H9 (cell line): ENCODE measurements around the gene DHX30. TPM values are rescaled to one million over a fixed set of nuclear protein-coding genes. Genes with fewer than 3 reads are reported as not detected.

Source experiments
- DNase-seq: peaks from one replicate; pipeline ENCODE4 v3.0.0-alpha.2; 2017
- H2AFZ ChIP-seq: one replicate; pipeline ENCODE4 v1.6.1; 2013; ENCODE audit warnings: mild to moderate bottlenecking, low read length, control low read depth, moderate library complexity
- H2AK5ac ChIP-seq: 2 replicates; pipeline ENCODE4 v1.6.1; 2013; ENCODE audit warnings: low read length, control low read depth, mixed read lengths; ENCODE audit not compliant: insufficient read length
- H2BK120ac ChIP-seq: one replicate; pipeline ENCODE4 v1.6.1; 2013; ENCODE audit warnings: low read depth, mild to moderate bottlenecking, low read length, control low read depth, inconsistent platforms; ENCODE audit not compliant: poor library complexity, severe bottlenecking
- H2BK12ac ChIP-seq: 2 replicates; pipeline ENCODE4 v1.6.1; 2013; ENCODE audit warnings: low read length, control low read depth, mixed read lengths, low read depth; ENCODE audit not compliant: insufficient read length
- H2BK15ac ChIP-seq: 2 replicates; pipeline ENCODE4 v1.6.1; 2013; ENCODE audit warnings: low read depth, low read length, control low read depth
- H2BK20ac ChIP-seq: one replicate; pipeline ENCODE4 v1.6.1; 2013; ENCODE audit warnings: low read depth, mild to moderate bottlenecking, low read length, control low read depth, inconsistent platforms; ENCODE audit not compliant: poor library complexity, severe bottlenecking
- H2BK5ac ChIP-seq: 2 replicates; pipeline ENCODE4 v1.6.1; 2013; ENCODE audit warnings: low read length, control low read depth, mixed read lengths; ENCODE audit not compliant: insufficient read length
- H3K14ac ChIP-seq: 2 replicates; pipeline ENCODE4 v1.6.1; 2013; ENCODE audit warnings: low read length, control low read depth; ENCODE audit not compliant: insufficient read depth
- H3K18ac ChIP-seq: 2 replicates; pipeline ENCODE4 v1.6.1; 2013; ENCODE audit warnings: low read depth, mild to moderate bottlenecking, mixed read lengths, low read length, control low read depth; ENCODE audit not compliant: insufficient read length
- H3K23ac ChIP-seq: 2 replicates; pipeline ENCODE4 v1.6.1; 2013; ENCODE audit warnings: low read length, control low read depth, mixed read lengths, low read depth; ENCODE audit not compliant: insufficient read length
- H3K23me2 ChIP-seq: 2 replicates; pipeline ENCODE4 v1.6.1; 2013; ENCODE audit warnings: low read depth, mild to moderate bottlenecking, mixed read lengths, low read length, control low read depth; ENCODE audit not compliant: insufficient read length, poor library complexity, severe bottlenecking
- H3K27ac ChIP-seq: 2 replicates; pipeline ENCODE4 v1.5.1; 2013; ENCODE audit warnings: low read length, control low read depth, mixed read lengths, low read depth; ENCODE audit not compliant: insufficient read length
- H3K27me3 ChIP-seq: 2 replicates; pipeline ENCODE4 v1.6.1; 2013; ENCODE audit warnings: low read length, control low read depth, inconsistent platforms; ENCODE audit not compliant: insufficient read depth
- H3K4ac ChIP-seq: 2 replicates; pipeline ENCODE4 v1.6.1; 2013; ENCODE audit warnings: low read depth, mild to moderate bottlenecking, control low read depth, inconsistent platforms, low read length, moderate library complexity
- H3K4me1 ChIP-seq: 2 replicates; pipeline ENCODE4 v1.6.1; 2013; ENCODE audit warnings: low read length, control low read depth, inconsistent platforms; ENCODE audit not compliant: insufficient read depth
- H3K4me2 ChIP-seq: 2 replicates; pipeline ENCODE4 v1.6.1; 2013; ENCODE audit warnings: low read length, control low read depth, mixed read lengths; ENCODE audit not compliant: insufficient read length, insufficient read depth
- H3K56ac ChIP-seq: 2 replicates; pipeline ENCODE4 v1.6.1; 2013; ENCODE audit warnings: low read depth, mild to moderate bottlenecking, mixed read lengths, low read length, control low read depth; ENCODE audit not compliant: insufficient read length
- H3K79me1 ChIP-seq: 2 replicates; pipeline ENCODE4 v1.6.1; 2013; ENCODE audit warnings: low read depth, mild to moderate bottlenecking, moderate library complexity, low read length, control low read depth, inconsistent platforms; ENCODE audit not compliant: insufficient read depth, poor library complexity, severe bottlenecking
- H3K79me2 ChIP-seq: 2 replicates; pipeline ENCODE4 v1.6.1; 2013; ENCODE audit warnings: low read length, control low read depth, inconsistent platforms; ENCODE audit not compliant: insufficient read depth
- H3K9ac ChIP-seq: 2 replicates; pipeline ENCODE4 v1.6.1; 2013; ENCODE audit warnings: low read length, control low read depth, mixed read lengths; ENCODE audit not compliant: insufficient read length; ENCODE audit errors: extremely low read depth
- H3K9me3 ChIP-seq: one replicate; pipeline ENCODE4 v1.6.1; 2013; ENCODE audit warnings: low read depth, low read length, inconsistent platforms; ENCODE audit not compliant: control insufficient read depth
- H3T11ph ChIP-seq: one replicate; pipeline ENCODE4 v1.6.1; 2013; ENCODE audit warnings: mild to moderate bottlenecking, low read length, control low read depth, inconsistent platforms
- H4K20me1 ChIP-seq: one replicate; pipeline ENCODE4 v1.6.1; 2013; ENCODE audit not compliant: control insufficient read depth, insufficient read length, insufficient read depth
- H4K5ac ChIP-seq: 2 replicates; pipeline ENCODE4 v1.6.1; 2013; ENCODE audit warnings: low read depth, mild to moderate bottlenecking, mixed read lengths, low read length, control low read depth; ENCODE audit not compliant: insufficient read length
- H4K8ac ChIP-seq: replicated peaks from 2 replicates; pipeline ENCODE4 v1.6.1; 2013; ENCODE audit warnings: low read length, control low read depth, mixed read lengths, low read depth; ENCODE audit not compliant: insufficient read length
- H4K91ac ChIP-seq: 2 replicates; pipeline ENCODE4 v1.6.1; 2013; ENCODE audit warnings: low read depth, mild to moderate bottlenecking, moderate library complexity, mixed read lengths, low read length, control low read depth; ENCODE audit not compliant: insufficient read length
- H3K27ac Mint-ChIP-seq, 3 experiments: 2 replicates in 2 of 3; 3 replicates in 1 of 3; pipeline ENCODE4 v1.8.0; 2020 to 2021; ENCODE audit warnings: mixed read lengths in 3 of 3, mild to moderate bottlenecking in 1 of 3, moderate library complexity in 1 of 3
- H3K27me3 Mint-ChIP-seq: 2 replicates; pipeline ENCODE4 v1.8.0; 2021; ENCODE audit warnings: low read depth, mild to moderate bottlenecking, moderate library complexity, mixed read lengths
- H3K36me3 Mint-ChIP-seq, 3 experiments: 2 replicates in 2 of 3; 3 replicates in 1 of 3; pipeline ENCODE4 v1.8.0; 2020 to 2021; ENCODE audit warnings: low read depth in 3 of 3, mixed read lengths in 3 of 3; ENCODE audit not compliant: insufficient read depth in 1 of 3
- H3K4me1 Mint-ChIP-seq, 2 experiments: 2 replicates each; pipeline ENCODE4 v1.8.0; 2020; ENCODE audit warnings: mixed read lengths in 2 of 2
- H3K4me3 Mint-ChIP-seq, 2 experiments: 2 replicates in 1 of 2; 3 replicates in 1 of 2; pipeline ENCODE4 v1.8.0; 2020 to 2021; ENCODE audit warnings: mild to moderate bottlenecking in 2 of 2, mixed read lengths in 2 of 2, moderate library complexity in 1 of 2
- H3K9me3 Mint-ChIP-seq, 2 experiments: 2 replicates in 1 of 2; 3 replicates in 1 of 2; pipeline ENCODE4 v1.8.0; 2020; ENCODE audit warnings: mild to moderate bottlenecking in 2 of 2, mixed read lengths in 2 of 2, moderate library complexity in 1 of 2
- WGBS: extraction: QIAGEN DNeasy Blood & Tissue Kit; methylation state at CpG from one replicate; pipeline ENCODE4 v1.1.7; 2013; ENCODE audit warnings: missing lambda C conversion rate, low lambda C conversion rate, mixed read lengths; ENCODE audit not compliant: insufficient read length; ENCODE audit errors: extremely low coverage; 5-methylcytosine and 5-hydroxymethylcytosine counted together
- total RNA-seq: library from RNA; stranded (reverse); gene quantifications from 2 replicates; pipeline ENCODE4 v1.2.1, GENCODE V29; 2021
- TF ChIP-seq, protein P1 (sequence below): fragments of 200-600 bp; sonication (generic); conservative IDR thresholded peaks from 3 replicates; pipeline ENCODE4 v1.8.0; 2021; ENCODE audit warnings: antibody characterized with exemption, mild to moderate bottlenecking

The DHX30 gene
- total RNA-seq, 1 experiment from 2014 or later = 107 TPM

DNA sequence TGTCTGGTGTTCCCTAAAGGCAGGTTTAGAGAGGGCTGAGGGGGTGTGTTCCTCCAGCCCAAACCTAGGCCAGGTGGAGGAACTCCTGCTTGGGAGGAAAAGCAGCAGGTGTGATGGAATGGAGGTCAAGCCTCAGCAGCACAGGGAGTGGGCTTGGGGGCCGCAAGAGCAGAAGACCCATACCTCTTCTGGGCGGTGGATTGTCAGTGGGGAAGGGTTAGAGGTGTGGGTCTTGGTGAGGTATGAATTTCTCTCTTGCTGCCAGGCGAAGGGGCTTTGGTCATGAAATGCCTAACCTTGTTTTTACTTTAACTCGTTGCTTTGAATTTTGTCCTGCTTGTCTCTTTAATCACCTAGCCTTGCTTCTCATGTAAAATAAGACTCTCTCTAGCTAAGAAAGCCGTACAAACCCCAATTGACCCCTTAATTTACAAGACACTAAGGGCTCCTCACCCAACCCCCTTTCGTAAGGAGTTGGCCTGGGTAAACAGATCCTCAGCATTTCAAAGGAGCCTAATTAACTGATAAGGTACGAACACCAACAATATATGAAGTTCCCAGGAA is 38.9 kb downstream of the DHX30 start:
- H3K27ac ChIP-seq = no peak overlapping the region
- no peaks in the 10 kb centered on the region; a peak in 1 of 5 replicates for H3K9me3 Mint-ChIP-seq
- H4K8ac ChIP-seq = no peak overlapping the region
- H3K4me2 ChIP-seq = peak overlapping the region; percentile 46
- H3K4ac ChIP-seq = no peak overlapping the region
- H3K56ac ChIP-seq = no peak overlapping the region
- no peak overlapping the region for H2BK15ac ChIP-seq
- no peaks in the 10 kb centered on the region for H3K27me3 ChIP-seq
- H3K23me2 ChIP-seq = no peaks in the 10 kb centered on the region
- no peak overlapping the region for H2BK20ac ChIP-seq
- no peak overlapping the region for H3K18ac ChIP-seq
- no peak overlapping the region for H2BK5ac ChIP-seq
- DNase-seq = no peak
- no peaks in the 10 kb centered on the region for H3K79me2 ChIP-seq
- no peak overlapping the region for H3K23ac ChIP-seq
- TF ChIP-seq, protein P1, sequence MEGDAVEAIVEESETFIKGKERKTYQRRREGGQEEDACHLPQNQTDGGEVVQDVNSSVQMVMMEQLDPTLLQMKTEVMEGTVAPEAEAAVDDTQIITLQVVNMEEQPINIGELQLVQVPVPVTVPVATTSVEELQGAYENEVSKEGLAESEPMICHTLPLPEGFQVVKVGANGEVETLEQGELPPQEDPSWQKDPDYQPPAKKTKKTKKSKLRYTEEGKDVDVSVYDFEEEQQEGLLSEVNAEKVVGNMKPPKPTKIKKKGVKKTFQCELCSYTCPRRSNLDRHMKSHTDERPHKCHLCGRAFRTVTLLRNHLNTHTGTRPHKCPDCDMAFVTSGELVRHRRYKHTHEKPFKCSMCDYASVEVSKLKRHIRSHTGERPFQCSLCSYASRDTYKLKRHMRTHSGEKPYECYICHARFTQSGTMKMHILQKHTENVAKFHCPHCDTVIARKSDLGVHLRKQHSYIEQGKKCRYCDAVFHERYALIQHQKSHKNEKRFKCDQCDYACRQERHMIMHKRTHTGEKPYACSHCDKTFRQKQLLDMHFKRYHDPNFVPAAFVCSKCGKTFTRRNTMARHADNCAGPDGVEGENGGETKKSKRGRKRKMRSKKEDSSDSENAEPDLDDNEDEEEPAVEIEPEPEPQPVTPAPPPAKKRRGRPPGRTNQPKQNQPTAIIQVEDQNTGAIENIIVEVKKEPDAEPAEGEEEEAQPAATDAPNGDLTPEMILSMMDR = no peak
- WGBS = no CpG with 5 or more reads among the region's 7 CpGs
- H3K9me3 ChIP-seq = no peaks in the 10 kb centered on the region
- H2BK12ac ChIP-seq = no peak overlapping the region
- peaks cover 2% of the 10 kb centered on the region for H3K79me1 ChIP-seq
- no peak overlapping the region for H2AK5ac ChIP-seq
- no peak overlapping the region for H3K14ac ChIP-seq
- H4K91ac ChIP-seq = no peak overlapping the region
- no peak overlapping the region for H2BK120ac ChIP-seq
- H3K36me3 Mint-ChIP-seq = peaks cover 68 to 89% (median 82%) of the 10 kb centered on the region in 3 experiments
- H3K4me3 Mint-ChIP-seq = peak overlapping the region; percentile 49 to 73
- H3K27me3 Mint-ChIP-seq = no peaks in the 10 kb centered on the region; the same call in 1 of the 2 replicates
- no peak overlapping the region for H3K9ac ChIP-seq
- H3T11ph ChIP-seq = no peak overlapping the region
- H3K27ac Mint-ChIP-seq = peak overlapping the region; percentile 85 to 99 (median 96); a peak in 6 of 7 replicates
- H3K4me1 Mint-ChIP-seq = peaks cover 36 to 57% of the 10 kb centered on the region in 2 experiments
- H3K4me1 ChIP-seq = peaks cover 13% of the 10 kb centered on the region; the same call in 1 of the 2 replicates
- H4K20me1 ChIP-seq = no peaks in the 10 kb centered on the region
- no peak overlapping the region for H4K5ac ChIP-seq
- H2AFZ ChIP-seq = no peak overlapping the region
